Measurements from ENCODE around the gene MORN1.
"Not testable (repeated sequence)": the region's sequence is repeated elsewhere in the genome, so short reads cannot be mapped to it uniquely, and the experiment has no call there.

MORN1 gene

DNA sequence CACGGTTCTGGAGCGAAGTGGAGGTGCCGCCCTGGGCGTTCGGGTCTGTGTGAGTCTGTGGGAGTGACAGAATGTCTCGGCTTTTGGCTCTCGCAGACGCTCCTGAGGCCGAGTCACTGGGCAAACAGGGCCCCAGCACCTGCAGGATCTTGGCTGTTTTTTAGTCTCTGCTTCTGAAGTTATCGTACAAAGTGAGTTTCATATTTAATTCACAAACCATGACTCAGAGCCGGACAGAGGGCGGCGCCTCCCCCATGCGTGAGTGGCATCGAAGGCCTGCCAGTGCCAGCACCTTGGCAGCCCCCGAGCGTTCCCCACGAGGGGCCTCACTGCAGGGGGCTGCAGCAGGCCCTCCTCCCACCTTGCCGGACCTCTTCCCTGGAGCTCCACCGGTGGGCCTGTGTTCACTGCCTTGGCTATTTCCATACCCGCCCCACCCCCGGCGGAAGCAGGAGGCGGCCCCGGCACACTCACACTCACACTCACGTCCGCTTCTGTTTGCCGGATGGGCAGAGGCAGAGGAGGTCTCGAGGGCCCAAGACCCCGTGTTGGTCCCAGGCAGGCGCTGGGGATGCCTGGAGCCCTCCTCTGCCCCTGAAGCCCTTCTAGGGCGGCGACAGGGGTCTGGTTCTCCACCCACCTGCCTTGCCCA, 56.3 kb downstream of the MORN1 start:
- DNase-seq, result no peak

DNA sequence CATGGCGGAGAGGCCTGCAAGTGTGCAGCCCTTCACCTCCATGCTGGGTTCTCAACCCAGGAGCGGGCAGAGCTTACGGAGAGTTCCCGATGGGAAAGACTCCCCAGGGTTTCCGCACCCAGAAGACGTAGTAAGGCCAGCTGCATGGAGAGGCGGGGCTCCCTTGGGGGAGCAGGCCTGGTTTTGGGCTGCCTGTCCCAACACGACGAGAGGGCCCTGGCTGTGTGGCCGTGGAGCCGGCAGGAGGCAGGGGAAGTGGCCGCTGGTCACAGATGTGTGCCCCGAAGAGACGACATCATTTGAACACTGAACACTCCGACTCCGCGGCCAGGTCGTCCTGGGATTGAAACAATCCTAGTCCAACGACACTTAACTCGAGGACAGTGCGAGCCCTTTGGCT, 57.0 kb downstream of the MORN1 start:
- no peak for DNase-seq

DNA sequence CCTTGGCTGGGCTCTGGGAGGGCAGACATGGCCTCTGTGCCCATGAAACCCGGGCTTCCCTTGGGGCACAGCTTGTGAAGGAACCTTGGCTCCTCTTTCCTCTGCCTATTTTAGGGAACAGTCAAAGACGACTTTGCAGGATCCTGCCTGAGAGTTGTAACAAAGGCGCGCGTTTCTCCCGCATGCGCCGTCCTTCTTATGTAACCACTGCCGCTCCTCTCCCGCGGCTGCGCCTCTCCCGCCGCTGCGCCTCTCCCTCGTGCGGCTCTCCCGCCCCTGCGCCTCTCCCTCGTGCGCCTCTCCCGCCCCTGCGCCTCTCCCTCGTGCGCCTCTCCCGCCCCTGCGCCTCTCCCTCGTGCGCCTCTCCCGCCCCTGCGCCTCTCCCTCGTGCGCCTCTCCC, 59.8 kb downstream of the MORN1 start:
- not testable (repeated sequence) for DNase-seq

DNA sequence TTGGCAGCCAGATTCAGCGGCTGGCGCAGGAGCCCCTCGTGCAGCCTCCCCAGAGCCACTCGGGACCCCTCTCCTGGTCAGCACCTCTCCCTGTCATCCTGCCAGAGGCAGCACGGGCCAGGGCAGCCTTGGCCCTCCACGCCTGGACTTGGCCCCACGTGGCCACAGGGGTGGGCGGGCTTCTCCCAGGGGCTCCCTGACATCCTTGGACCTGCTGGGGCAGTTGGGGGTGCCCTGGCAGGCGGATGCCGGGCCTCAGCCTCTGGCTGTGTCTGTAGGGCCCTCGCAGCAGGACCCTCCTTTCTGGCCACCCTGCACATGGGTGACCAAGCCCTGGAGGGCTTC, 60.2 kb downstream of the MORN1 start:
- no peak for DNase-seq

DNA sequence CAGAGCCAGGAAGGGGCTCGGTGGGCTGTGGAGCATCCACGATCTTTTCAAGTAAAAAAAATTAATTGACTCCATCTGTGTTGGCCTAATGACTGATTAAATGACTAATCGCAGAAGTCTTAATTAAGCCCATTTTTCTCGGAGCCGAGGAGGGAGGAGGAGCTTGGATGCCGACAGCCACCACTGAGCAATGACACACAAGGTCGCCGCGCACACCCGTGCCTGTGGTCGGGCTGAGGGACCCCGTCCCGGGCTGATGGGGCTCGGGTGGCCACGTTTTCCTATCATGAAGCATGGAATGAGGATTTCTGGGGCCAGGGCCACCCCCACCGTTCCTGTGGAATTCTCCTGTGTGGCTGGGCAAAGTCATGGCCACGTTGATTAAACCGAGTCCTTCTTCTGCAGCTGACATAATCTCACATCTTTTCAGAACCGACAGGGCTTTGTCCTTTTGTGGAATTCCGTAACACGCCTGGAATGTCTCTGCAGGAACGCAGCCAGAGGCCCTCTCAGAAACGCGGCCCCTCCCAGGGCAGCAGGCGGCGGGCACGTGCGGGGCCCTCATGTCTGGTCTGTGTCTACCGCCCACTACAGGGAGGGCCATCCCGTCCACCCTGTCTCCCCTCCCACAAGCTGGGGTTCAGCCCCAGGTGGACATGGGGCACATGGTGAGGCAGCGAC, 60.7 kb downstream of the MORN1 start:
- no peak for DNase-seq

DNA sequence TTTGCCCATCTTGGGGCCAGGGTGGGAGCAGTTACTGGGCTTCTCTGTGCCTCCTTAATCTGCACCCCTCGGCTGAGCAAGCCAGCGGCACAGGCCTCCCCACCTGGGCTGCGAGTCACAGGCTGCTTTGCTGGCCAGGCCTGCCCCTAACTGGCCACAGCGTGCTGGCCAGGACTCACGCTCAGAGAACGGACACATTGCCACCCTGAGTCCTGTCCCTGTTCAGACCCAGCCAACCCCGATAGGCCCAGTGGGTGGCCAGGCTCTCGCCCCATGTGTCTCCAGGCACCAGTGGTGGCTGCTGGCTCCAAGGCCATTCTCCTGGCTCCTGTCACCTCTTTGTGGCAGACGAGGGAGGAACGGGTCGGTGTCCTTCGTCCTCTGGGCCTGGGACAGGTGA, 61.3 kb downstream of the MORN1 start:
- no peak for DNase-seq

DNA sequence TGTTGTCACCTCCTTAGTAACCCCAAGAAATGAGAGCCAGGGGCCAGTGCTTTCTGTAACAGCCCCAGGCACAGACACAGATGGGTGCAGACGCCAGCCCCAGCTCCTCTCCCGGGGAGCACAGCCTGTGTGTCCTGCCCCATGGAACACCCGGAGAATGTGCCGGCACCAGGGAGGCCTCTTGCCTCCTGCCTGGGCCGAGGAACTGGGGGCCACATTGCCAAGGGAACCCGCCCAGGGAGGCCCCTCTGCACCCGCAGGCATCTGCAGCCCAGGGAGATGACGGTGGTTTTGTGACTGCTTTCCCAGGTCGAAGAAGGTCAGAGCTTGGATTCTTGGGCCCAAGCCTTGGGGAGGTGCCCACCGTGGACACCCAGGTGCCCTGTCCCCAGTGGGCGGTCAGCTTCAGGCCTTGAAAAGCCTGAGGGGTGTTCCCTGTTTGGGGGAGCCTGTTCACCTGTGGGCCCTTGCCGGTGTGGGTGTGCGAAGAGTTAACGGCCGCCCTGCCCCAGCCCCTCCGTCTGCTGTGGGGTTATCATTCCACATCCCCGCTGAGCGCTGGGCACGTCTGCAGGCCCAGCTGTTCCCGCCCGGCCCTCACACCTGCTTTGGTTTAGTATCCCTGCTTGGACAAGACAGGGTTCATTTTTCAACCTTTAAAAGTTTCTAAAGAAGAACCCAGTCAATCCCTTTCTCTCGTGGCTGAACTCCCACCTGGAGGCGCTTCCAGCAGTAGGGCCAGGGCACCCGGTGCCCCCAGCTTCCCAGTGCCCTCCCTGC, 62.5 kb downstream of the MORN1 start:
- no peak for DNase-seq

DNA sequence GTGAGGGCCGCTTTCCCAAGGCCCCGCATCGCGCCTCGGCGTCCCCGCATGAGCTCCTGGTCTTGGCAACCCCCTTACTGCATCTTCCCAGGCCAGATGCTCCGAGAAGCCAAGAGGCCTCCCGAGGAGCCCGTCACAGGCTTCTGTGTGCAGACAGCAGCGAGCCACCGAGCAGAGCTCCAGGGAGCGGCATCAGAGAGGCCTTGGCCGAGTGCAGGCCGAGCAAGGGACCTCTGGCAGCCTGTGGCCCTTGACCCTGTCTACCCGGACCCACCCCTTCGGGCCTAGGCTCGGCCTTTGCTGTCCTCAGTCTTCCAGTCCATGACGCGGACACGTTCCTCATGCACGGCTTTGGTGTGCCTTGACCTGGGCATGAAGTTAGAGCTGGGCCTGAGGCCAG, 63.5 kb downstream of the MORN1 start:
- no peak for DNase-seq

DNA sequence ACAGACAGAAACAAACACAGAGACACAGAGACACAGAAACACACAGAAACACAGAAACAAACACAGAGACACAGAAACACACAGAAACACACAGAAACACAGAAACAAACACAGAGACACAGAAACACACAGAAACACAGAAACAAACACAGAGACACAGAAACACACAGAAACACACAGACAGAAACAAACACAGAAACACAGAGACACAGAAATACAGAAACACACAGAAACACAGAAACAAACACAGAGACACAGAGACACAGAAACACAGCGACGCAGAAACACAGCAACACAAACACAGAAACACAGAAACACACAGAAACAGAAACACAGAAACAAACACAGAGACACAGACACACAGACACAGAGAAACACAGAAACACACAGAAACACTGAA, 64.2 kb downstream of the MORN1 start:
- DNase-seq, result not testable (repeated sequence)

DNA sequence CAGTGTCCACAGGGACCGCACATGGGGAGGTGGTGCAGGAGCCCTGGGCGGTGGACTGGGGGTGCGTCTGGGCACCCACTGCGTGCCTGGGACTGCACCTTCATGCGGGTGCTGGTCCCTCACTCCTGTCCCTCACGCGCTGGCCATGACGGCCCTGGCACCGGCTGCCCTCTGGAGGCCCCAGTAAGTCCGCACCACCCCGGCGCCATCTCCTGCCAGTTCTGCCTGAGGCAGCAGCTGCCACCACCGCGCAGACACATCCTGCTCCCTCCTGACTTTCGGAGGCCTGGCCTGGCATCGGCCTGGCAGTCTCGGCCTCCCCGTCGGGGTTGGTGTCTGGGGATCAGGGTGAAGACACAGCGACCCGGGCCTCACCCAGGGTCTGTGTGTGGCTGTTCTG, 64.8 kb downstream of the MORN1 start:
- DNase-seq, result no peak

DNA sequence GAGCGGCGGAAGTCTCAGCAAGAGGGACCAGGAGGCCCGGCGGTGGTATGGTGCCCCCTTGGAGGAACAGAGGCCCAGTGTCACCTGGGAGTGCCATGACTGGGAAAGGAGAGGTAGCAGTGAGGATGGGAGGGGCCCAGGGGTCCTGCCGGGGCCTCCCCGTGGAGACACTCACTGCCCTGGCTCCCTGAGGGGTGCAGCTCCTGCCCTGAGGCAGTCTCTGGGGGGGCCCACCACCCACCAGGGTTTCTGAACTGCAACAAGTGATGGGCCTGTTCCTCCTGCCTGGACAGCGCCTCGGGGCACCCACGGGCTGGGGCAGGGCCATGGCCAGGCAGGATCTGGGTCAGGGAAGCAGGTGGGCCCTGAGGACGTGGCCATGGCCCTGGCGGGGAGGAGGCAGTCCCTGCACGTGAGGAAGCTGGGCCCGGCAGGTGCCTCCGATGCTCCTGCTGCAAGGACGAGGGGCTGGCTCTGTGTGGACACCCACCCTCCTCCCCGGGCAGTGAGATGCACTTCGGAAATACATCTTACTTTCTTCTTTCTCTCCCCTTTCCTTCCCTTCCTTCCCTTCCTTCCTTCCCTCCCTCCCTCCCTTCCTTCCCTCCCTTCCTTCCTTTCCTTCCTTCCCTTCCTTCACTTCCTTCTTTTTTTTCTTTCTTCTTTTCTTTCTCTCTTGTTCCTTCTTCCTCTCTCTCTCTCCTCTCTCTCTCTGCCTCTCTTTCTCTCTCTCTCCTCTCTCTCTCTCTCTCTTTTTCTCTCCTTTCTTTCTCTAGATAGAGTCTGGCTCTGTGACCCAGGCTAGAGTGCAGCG, 66.6 kb downstream of the MORN1 start:
- no peak for DNase-seq

DNA sequence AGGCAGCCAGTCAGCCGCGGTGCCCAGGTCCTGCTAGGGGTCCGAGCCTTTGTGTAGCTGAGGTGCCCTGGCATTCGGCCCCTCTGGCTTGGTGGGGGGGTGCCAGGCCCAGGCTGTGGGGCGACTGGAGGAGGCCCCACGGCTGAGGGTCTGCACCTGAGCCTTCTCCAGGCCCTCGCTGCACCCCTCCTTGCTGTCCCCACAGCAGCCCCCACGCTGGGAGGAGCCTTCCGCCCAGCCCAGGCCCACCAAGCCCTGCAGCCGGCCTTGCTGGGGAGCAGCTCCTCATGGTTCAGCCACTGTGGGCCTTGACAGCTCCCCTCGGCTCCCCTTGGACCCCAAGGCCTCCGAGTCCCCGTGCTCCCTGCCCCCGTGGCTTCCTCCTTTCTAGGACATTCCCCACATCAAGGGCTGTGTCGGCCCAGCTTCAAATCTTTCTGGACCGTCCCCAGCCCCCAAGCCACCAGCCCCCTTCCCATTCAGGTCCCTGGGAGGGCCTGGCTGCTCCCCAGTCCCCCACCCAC, 67.8 kb downstream of the MORN1 start:
- DNase-seq, result no peak

DNA sequence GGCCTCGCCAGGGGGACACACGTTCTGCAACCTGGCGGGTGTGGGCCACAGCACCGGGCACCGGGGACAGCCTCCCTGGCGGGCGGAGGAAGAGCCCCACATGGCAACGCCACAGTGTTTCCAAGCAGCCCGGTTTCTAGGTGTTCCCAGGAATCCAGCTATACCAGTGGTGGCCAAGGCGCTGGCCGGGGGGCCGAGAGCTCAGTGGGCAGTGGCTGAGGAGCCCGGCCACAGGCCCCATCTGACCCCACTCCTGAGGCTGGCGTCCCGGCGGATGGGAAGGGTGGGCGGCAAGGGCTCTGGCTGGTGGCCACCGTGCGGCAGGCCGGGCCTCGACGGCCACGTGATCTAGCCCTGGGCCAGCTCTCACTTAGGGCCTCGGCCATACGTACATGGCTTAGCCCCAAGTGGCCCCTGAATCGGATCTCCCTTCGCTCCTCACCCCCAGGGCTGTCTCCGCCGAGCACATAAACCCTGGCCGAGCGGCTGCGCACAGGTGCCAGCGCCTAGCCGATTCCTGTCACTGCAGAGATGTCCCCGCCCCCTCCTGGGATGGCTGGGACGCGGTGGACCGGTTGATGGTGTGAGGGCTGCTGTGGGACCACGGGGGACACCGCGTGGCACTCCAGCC, 68.7 kb downstream of the MORN1 start:
- DNase-seq, result no peak

DNA sequence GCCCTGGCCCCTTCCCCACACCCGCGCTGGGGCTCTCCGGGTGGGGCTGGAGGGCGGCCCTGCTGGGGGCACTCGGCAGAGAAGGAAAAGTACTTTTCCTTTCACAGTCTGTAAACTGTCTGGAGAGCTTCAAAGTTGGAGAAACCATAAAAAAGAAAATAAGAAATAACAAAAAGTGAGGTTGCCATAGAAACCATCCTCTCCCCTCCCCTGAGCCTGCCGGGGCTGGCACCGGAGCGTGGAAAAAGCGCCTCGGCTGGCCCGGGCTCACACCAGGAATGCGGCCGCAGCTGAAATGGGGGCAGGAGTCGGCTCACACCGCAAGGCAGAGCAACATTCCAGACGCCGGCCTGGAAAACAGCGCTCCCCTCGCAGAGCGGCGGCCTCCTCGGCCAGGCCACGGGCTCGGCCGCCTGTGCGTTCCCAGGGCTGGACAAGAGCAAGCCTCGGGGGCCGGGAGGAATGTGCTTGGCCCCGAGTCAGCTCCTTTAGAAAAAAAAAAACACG, 69.2 kb downstream of the MORN1 start:
- no peak for DNase-seq

DNA sequence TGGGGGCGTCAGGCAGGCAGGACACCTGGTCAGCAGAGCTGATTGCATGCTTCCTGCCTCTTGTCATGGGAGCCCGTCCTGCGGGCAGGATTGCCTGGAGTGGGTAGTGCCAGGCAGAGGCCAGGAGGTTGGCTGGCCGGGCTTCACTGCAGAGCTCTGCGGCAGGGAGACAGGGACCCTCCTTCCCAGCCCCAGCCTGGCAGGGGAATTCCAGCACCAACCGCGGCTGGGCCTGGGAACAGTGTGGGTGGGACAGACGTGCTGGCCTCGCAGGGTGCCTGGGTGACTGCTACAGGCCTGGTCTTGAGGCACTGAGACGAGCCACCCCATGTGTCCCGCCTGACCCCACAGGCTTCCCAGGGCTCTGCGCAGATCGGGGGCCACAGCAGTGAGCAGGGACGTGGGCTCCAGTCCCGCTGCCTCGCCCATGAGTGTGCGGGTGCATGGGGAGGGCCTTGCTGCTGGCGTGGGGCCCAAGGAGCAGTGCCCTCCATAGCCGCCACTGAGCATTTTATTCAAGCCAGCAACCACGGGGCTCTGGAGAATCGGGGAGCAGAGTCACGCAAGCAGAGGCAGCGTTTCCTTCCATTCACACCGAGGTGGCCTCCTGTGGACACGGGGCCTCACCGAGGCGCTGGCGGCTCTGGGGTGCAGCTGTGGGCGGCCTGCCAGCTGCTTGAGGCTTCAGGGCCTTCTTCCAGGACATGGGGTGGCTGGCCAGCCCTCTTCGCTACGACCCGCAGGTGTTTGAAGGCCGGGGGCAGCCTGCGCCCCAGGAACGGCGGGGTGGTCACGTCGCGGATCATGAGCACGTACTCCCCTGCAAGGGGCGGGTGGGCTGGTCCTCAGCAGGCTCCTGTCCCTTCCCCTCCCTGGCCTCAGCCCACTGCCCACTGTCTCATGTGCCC, 70.3 kb downstream of the MORN1 start:
- no peak for DNase-seq

DNA sequence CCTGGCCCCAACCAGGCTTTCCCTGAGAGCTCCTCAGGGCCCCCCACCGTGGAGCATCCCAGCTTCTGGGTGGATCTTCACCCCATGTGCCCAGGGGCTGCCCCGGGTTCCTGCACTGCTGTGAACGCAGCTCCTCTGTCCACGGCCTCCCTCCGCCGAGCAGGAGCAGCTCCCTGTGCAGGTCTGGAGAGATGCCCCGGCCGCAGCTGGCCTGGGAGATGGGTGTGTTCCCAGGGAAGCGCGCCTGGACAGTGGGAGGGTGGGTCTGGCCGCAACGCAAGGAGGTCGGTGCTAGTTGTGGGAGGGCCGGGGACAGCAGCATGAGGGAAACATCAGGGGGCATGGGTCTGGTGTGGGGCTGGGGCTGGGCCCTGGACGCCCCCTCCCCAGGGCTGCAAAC, 71.3 kb downstream of the MORN1 start:
- DNase-seq, result no peak

DNA sequence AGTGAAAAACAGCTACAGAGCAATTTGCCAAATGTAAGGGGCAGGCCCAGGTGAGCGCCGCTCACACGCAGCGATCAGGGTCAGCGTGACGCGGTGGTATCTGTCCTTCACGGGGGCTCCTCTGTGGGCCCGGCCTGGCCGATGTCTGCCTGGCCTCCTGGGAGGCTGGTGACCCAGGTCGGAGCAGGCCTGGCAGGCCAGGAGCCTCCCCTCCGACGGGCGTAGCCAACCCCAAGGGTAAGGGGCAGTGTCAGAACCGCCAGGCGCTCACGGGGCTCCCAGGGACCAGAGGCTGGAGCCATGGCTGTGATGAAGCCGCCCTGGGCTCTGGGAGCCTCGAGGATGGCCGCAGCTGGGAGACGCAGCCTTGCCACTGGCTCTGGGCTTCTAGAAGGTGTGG, 72.1 kb downstream of the MORN1 start:
- no peak for DNase-seq

DNA sequence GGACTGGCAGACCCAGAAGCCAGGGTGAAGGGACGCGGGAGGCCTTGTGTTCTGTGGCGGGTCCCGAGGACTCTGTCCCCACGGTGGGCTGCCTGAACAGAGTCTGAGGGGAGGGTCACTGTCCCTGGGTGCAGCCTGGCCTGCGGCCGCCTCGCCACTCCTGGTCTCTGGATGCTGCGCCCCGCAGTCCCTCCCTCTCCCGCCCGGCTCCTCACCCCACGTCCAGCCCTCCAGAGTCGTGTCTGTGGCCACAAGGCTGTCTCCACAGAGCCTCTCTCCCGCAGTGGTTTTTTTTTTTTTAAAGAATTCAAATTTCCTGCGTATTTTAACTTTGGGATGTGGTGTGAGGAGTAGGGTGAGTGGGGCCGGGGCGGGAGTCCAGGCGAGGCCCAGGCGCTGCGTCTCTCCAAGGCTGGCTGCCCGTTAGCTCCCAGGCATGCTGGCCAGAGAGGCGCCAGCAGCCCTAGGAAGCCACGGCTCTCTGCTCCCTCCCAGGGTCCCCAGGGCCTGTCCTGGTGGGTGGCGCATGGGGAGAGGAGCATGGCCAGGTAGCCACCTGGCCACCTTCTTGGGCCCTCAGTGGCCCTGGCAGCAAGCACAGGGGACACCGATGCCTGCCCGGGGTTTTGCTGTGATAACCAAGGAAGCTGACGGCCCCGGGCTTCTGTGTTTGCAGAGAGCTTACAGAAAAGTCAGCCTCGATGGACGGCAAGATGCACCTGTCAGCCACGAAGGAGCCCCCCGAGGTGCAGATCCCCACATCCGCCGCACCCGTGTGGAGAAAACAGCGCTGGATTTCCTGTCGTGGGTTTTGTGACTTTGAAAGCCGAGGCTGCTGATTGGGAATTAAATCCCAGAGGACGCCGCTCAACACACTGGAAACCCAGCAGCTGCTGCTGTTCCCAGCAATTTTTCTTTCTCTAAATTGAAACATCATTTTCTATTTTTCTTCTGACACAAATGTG, 72.8 kb downstream of the MORN1 start:
- DNase-seq, result no peak

DNA sequence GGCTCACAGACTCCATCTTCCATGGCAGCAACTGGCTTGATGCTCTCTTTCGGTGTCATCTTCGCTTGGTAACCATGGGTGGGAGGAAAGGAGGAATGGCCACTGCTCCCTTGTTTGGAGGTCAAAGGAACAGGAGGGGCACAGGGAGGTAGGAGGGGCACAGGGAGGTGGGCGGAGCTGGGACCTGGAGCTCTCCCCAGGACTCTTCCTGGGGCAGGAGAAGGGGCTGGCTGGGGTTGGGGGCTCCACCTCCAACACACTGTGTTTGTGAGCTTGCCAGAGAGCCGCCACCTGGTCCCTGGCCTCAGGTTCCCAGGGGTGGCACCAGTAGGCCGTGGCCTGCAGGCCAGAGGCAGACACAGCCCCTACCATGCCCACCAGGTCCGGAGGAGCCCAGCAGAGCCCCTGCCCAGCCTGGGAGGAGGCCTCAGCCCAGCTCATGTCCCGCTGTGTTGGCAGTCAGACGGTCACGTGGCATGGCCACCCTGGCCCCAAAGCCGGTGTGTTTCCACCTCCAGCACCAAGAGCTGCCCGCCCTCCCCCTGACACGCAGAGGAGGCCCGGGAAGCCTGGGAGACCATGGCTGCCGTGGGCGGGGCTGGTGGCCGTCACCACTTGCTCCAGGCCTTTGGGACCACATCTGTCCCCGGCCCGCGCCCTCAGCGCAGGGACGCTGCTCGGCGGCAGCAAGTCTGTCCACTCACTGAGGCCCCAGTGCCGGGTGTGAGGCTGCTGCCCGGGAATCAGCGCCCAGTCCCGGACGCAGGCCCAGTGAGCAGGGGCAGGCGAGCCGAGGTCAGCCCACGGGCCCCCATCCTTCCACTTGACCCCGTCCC, 73.9 kb downstream of the MORN1 start:
- DNase-seq, result no peak

All from CD4-positive, alpha-beta T cell treated with Interferon gamma for 1 hour (primary cell).